GM18507 (cell line): ENCODE data around the gene MYO7A.

Experiments used
- DNase-seq: peaks from one replicate; pipeline ENCODE4 v3.0.0; 2011; ENCODE audit warnings: low read depth; ENCODE audit not compliant: insufficient read length; ENCODE audit errors: extremely low spot score
- FAIRE-seq: peaks from 2 replicates; lab custom pipeline; 2011; peaks lifted over from hg19 to GRCh38; lab: Jason Lieb, UNC

MYO7A gene

DNA sequence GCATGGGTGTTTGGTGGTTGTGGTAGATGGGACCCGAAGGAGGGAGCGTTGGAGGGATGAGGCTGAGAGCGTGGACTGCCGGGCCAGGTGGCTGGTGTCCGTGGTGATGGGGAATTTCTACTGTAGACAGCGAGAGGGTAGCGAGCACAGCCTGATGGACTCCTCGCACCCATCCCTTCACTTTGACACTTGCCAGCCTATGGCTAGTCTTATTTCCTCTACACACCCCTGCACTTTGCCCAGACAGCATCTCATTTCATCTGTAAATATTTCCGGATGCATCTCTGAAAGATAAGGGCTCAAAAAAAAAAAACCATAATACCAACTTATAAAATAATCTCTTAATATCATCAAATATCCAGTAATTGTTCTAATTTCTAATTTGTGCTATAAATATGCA lies 19.6 kb upstream of the MYO7A start:
- DNase-seq (no peak), FAIRE-seq (no peak)

GRCh38 chr11:77109236-77110019 lies 18.6 kb upstream of the MYO7A start:
- DNase-seq, result no peak

GRCh38 chr11:77110836-77111235 lies 17.2 kb upstream of the MYO7A start:
- DNase-seq, result no peak
- no peak for FAIRE-seq

More at GRCh38 chr11:77109236-77110019, 18.6 kb upstream of the MYO7A start:
- FAIRE-seq, result no peak

GRCh38 chr11:77111277-77111676 lies 16.8 kb upstream of the MYO7A start:
- DNase-seq (no peak), FAIRE-seq (no peak)

GRCh38 chr11:77111946-77112345 lies 16.1 kb upstream of the MYO7A start:
- no peak for DNase-seq
- FAIRE-seq, result no peak

DNA sequence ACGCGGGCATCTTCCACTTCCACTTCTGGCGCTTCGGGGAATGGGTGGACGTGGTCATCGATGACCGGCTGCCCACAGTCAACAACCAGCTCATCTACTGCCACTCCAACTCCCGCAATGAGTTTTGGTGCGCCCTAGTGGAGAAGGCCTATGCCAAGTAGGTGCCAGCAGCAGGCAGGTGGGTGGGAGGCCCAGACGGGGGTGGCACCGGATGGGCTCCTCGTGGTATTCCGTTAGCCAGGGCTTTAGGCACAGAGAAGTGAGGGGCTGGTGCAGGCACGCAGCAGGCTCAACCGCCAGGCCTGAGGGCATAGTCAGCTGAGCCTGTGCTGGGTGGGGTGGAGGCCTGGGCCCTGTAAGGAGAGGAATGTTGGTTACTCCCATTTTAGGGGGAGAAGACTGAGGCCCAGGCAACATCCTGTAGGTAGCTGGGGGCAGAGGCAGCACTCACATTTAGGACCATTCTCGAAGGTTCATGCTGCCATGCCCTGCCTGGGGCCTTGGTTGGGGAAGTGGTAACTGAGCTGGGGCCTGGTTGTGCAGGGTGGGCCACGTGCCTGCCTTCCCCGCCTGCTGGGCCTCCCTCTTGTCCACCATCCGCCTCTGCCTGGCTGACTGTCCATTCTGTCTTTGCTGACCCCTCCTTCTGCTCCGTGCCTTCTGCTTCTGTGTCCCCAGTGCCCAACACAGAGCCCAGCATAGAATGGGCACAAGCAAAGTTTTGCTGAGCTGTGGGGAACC lies 15.2 kb upstream of the MYO7A start:
- DNase-seq (no peak), FAIRE-seq (no peak)

- FAIRE-seq, result peak; percentile 18
- peak; percentile 25 for DNase-seq
Observed at GRCh38 chr11:77113382-77114088, 14.5 kb upstream of the MYO7A start.

- no peak for DNase-seq
- FAIRE-seq, result no peak
Observed at GRCh38 chr11:77114089-77114463, 14.0 kb upstream of the MYO7A start.

DNA sequence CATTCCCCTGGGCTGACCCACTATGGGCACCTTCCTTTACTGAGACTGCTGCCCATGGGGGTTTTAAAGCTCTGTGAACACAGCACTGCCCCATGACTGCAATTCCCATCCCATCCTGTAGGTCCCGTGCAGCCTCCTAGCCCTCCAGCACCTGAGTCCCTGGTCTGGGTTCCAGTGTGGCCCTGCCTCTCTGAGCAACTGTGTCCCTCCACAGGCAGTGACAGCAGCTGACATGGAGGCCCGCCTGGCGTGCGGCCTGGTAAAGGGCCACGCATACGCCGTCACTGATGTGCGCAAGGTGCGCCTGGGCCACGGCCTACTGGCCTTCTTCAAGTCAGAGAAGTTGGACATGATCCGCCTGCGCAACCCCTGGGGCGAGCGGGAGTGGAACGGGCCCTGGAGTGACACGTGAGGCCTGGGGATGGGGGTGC lies 12.8 kb upstream of the MYO7A start:
- FAIRE-seq (no peak), DNase-seq (no peak)

GRCh38 chr11:77115956-77116355 lies 12.1 kb upstream of the MYO7A start:
- no peak for DNase-seq
- FAIRE-seq, result no peak

DNA sequence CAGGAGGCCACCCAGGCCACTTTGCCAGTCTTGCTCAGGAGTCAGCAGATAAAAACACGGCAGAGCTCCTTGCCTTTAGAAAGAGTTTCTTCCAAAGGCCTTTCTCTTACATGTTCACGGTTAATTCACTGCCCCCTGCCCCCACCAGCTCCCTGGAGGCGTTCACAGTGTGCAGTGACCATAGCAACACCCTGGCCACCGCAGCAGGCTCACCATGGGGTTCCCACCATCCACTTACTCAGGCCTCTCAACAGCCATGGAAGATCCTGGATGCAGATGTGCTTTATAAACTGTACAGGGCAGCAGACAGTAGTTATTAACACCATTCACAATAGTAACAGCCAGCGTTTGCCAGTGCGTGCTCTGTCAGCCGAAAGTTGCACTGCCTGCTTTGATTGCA lies 10.6 kb upstream of the MYO7A start:
- FAIRE-seq, result no peak
- DNase-seq, result no peak

GRCh38 chr11:77118086-77118485 lies 10.0 kb upstream of the MYO7A start:
- no peak for FAIRE-seq
- no peak for DNase-seq

GRCh38 chr11:77118971-77119370 lies 9.1 kb upstream of the MYO7A start:
- FAIRE-seq (no peak), DNase-seq (no peak)

- no peak for FAIRE-seq
Observed at GRCh38 chr11:77119531-77119936, 8.5 kb upstream of the MYO7A start.

GRCh38 chr11:77120571-77120970 lies 7.5 kb upstream of the MYO7A start:
- DNase-seq, result no peak
- FAIRE-seq, result no peak

More at GRCh38 chr11:77119531-77119936, 8.5 kb upstream of the MYO7A start:
- DNase-seq, result no peak

- FAIRE-seq (no peak), DNase-seq (no peak)
Observed at GRCh38 chr11:77121096-77121640, 6.9 kb upstream of the MYO7A start.

GRCh38 chr11:77121876-77122575 lies 6.0 kb upstream of the MYO7A start:
- DNase-seq (no peak), FAIRE-seq (no peak)

DNA sequence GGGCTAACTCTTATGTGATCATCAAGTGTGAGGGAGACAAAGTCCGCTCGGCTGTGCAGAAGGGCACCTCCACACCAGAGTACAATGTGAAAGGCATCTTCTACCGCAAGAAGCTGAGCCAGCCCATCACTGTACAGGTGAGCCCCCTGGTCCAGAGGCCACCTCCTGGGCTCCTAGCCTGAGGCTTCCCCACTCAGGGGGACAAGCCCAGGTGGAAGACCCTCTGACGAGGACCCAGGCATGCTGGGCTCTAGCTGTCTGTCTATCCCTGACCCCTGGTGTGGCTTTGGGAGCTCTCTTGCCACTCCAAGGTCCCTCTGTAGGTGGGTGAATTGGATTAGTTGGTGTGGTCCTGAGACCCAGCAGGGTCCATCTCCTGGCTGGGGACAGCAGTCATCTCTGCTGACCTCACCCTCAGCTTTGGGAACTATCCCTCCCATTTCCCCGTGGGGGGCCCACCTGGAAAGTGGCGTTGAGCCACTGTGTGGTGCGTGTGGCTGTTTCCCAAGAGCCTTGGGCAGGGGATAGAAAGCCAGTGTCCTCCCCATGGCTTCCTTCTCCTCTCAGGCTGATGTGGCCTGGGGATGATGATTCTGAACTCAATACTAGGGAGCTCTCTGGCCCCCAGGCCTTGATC lies 5.4 kb upstream of the MYO7A start:
- DNase-seq, result no peak
- FAIRE-seq, result no peak

GRCh38 chr11:77123591-77123990 lies 4.5 kb upstream of the MYO7A start:
- DNase-seq, result no peak
- FAIRE-seq, result no peak
